NCI-H187 treated with DMSO at 0.1 percent for 48 hours (cell line): ENCODE results near the gene ANO2.
"Not testable (repeated sequence)": the region's sequence is repeated elsewhere in the genome, so short reads cannot be mapped to it uniquely, and the experiment has no call there.

Experiments used
- DNase-seq: peaks from one replicate; lab custom pipeline; 2025; lab: John Stamatoyannopoulos, UW

ANO2 gene

GRCh38 chr12:5669624-5670023 is 275.4 kb downstream of the ANO2 start:
- not testable (repeated sequence) for DNase-seq

GRCh38 chr12:5665615-5666014 is 279.4 kb downstream of the ANO2 start:
- DNase-seq = no peak

- no peak for DNase-seq
Measured at GRCh38 chr12:5661811-5662210, 283.2 kb downstream of the ANO2 start.

- no peak for DNase-seq
Measured at GRCh38 chr12:5660238-5660637, 284.8 kb downstream of the ANO2 start.

- not testable (repeated sequence) for DNase-seq
Measured at GRCh38 chr12:5658339-5658941, 286.6 kb downstream of the ANO2 start.

- no peak for DNase-seq
Measured at GRCh38 chr12:5656836-5657235, 288.2 kb downstream of the ANO2 start.

- no peak for DNase-seq
Measured at GRCh38 chr12:5655120-5655519, 289.9 kb downstream of the ANO2 start.

- DNase-seq = no peak
Measured at GRCh38 chr12:5654019-5654418, 291.0 kb downstream of the ANO2 start.

GRCh38 chr12:5650829-5651461 is 294.1 kb downstream of the ANO2 start:
- DNase-seq = peak; percentile 98

- no peak for DNase-seq
Measured at GRCh38 chr12:5650281-5650680, 294.8 kb downstream of the ANO2 start.

GRCh38 chr12:5648692-5649359 is 296.2 kb downstream of the ANO2 start:
- peak; percentile 61 for DNase-seq

GRCh38 chr12:5643266-5643665 is 301.8 kb downstream of the ANO2 start:
- no peak for DNase-seq

- DNase-seq = no peak
Measured at GRCh38 chr12:5637698-5638097, 307.4 kb downstream of the ANO2 start.

GRCh38 chr12:5636907-5637306 is 308.2 kb downstream of the ANO2 start:
- DNase-seq = no peak

- DNase-seq = no peak
Measured at GRCh38 chr12:5633106-5633505, 312.0 kb downstream of the ANO2 start.

GRCh38 chr12:5632453-5632852 is 312.6 kb downstream of the ANO2 start:
- DNase-seq = no peak

- DNase-seq = no peak
Measured at GRCh38 chr12:5631497-5631896, 313.6 kb downstream of the ANO2 start.

GRCh38 chr12:5630726-5631125 is 314.3 kb downstream of the ANO2 start:
- DNase-seq = no peak

GRCh38 chr12:5628501-5628900 is 316.6 kb downstream of the ANO2 start:
- no peak for DNase-seq

- no peak for DNase-seq
Measured at GRCh38 chr12:5627053-5627630, 317.9 kb downstream of the ANO2 start.

- no peak for DNase-seq
Measured at GRCh38 chr12:5626151-5626550, 318.9 kb downstream of the ANO2 start.

- no peak for DNase-seq
Measured at GRCh38 chr12:5624486-5625272, 320.4 kb downstream of the ANO2 start.
